ENCODE results near the gene WDR62.

Gene WDR62

DNA sequence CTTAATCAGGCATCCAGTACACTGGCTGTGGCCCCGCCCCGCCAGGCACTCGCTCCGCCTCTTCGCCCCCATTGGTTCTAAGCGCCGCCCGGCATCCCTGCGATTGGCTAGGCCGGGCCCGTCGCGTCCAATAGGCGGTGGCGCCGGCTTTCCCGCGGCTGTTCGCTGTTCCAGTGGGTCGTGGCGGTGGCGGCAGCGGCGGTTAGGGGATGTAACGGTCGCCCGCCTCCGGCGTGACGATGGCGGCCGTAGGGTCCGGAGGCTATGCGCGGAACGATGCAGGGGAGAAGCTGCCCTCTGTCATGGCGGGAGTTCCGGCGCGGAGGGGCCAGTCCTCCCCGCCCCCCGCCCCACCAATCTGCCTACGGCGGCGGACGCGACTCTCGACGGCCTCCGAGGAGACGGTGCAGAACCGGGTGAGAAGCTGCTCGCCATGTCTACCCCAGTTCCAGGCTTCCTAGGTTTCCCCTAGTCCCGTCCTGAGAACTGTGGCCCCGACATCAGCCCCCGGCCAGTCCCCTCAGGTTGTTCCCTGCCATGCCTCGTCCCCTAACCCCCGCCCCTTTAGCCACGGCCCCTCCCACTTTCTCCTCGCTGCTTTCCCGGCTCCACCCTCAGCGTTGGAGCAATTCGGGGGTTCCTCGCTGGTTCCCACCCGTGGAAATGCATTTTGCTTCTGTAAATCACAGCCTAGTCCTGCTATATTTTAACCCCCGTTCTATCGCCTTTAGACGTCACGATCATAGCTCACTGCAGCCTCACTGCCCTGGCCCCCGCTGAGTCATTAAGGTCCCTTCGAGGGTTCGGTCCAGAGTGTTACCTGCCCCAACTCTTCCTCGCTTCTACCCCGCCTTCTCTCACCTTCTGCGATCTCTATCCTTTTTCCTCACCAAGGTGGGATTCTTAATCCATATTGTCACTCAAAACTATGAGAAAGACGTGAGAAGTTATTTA is at the start of gene WDR62:
TSS of gene WDR62 (plus strand) at position 165 of the 954 bp plus-strand sequence. CDS start at position 240, 75 bp downstream.
- peak within 1 kb of the TSS; percentile 79 for H3K4me3 ChIP-seq (ENCODE audit: low read depth, low read length)

DNA sequence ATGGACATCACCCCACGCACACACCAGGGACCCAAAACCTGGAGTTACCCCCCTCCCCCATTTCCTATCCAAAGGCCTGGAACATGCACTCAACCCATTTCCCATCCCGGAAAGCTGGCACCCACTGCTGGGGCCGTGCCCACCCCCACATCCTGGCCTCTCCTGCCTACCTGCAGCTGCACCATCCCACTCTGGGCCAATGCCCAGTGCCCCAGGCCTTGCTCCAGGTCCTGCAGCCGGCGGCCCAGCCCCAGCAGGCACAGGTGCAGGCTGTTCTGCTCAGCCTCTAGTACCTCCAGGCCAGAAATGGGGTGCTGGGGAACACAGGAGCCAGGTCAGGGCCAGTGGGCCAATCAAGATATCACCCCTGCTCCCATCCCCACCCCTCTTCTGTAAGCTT is 47.7 kb upstream of the WDR62 start:
- no peak overlapping the region for H3K4me3 ChIP-seq (ENCODE audit: low read depth, low read length)

DNA sequence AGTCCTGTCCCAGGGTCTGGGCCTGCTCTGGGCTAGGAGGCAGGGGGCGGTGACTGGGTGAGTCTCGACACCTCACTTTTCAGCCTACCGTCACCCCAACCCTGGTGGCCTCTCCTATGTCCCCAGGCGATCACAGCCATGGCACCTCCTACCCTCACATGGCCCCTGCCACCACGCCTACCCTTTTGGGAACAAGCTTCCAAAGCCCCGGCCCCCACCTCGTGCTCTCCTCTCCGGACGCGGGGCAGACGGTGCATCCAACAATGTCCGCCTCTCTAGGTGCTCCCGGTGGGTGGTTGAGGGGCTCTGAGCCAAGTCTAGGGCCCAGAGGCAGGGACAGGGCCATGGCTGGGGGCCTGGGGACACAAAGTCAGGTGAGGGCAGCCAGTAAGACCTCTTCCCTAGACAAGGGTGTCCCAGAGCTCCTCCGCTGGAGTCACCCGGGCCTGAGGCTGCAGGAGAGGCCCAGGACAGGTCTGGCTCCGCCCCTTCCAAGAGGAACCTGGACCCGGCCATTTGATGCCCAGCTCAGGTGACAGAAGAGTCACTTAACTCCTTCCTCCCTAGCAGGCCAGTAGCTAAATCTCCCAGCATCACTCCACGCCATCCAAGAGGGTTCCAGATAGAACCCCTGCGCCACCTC is 46.2 kb upstream of the WDR62 start, which contains the start of gene SYNE4:
TSS of gene SYNE4 (minus strand) at position 478 of the 643 bp plus-strand sequence. CDS start at position 346, 132 bp downstream.
- peak within 1 kb of the TSS; percentile 22 for H3K4me3 ChIP-seq (ENCODE audit: low read depth, low read length)

DNA sequence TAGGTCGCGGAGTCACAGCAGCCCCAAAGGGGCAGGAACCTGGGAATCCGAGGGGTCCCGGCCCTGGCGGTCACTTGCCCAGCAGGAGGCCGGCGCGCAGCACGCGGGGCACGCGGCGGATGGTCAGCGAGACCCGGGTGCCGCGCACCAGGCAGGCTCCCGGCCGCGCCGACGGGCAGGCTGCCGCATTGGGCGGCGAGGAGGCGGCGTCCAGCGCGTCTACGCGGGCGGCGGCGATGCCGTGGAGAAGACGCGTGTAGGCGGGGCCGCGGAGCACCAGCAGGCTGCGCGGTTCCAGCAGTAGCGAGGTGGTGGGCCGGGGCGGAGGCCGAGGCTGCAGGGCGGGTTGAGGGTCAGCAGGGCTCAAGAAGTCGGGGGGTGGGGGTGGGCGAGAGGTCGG is 45.5 kb upstream of the WDR62 start:
- H3K4me3 ChIP-seq (ENCODE audit: low read depth, low read length): peak overlapping the region; percentile 13

DNA sequence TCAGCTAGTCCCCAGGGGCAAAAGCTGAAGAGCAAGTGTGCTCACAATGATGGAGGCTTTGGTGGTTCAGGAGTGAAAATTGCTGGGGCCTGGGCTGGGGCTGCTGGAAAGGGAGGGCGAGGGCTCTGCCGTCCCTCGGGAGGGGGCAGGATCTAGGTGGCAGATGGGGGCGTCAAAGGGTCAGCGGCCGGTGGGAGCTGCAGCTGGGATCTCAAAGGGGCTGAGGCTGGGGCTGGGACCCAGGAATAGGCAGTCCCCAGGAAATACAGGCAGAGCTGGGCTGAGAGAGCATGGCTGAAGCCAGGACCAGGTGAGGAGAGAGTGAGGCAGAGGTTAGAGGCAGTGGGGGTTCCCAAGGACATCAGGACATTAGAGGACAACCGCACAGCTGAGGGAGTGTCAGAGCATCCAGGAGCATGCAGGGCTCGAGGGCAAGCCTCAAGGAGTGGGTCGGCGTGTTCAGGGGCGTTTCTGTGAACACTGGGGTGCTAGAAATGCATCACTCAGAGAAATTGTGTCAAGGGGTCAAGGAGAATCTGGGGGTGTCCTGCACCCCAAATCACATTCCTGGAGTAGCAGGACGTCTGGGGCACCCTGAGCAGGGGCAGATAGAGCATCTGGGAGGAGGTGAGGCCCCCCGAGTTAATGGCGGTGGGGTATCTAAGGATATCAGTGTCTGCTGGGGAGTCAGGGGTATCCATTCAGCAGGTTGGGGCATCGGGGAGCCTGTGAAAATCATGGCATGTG is 44.9 kb upstream of the WDR62 start:
- H3K4me3 ChIP-seq (ENCODE audit: low read depth, low read length): peak overlapping the region; percentile 4

DNA sequence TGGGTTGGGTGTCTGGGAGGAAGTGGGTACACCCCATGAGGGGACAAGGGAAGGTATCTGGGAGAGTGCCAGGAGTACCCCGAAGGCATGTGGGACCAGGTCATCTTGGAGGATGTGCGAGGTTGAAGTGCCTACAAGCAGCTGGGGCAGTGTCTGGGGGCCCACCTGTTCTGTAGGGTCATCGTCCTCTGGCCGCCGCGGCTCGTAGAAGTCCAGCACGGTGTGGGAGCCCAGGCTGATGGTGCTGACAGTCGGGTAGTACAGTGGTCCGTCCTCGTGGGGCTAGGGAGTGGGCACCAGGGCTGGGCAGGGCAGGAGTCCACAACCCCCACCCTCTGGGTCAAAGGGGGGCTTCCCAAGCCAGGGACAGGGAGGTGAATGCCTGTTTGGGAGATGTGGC is 44.3 kb upstream of the WDR62 start:
- no peak overlapping the region for H3K4me3 ChIP-seq (ENCODE audit: low read depth, low read length)

DNA sequence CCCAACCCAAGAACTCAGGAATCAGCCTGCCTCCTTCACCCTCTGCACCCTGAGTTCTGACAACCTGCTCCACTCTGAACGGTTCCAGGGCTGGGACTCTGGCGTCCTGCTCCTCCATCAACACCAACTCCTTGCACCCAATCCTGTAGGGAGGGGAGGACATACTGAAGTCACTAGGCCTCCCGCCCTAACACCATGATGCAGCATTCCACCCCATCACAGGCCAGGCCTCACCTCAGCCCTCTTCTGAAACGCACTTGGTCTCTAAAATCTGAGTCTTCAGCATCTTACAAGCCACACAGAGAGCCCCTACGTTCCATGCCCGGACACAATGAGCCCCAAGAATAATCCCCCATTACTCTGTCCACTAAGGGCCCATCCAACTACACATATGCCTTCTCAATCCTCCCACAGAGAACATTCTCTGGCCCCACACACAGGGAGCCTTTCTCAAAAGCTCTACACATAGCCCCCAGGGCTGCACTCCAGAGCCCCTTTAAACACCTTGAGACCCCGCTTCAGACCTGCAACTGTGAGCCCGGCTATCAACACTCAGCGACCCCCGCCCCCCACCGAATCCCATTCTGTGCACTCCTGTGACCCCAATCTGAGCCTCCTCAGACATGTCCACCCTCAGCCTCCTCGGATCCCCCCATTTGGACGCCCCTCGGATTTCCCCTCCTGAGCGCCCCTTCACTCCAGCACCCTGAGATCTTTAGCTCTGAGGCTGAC is 41.3 kb upstream of the WDR62 start:
- H3K4me3 ChIP-seq (ENCODE audit: low read depth, low read length): peak overlapping the region; percentile 78

DNA sequence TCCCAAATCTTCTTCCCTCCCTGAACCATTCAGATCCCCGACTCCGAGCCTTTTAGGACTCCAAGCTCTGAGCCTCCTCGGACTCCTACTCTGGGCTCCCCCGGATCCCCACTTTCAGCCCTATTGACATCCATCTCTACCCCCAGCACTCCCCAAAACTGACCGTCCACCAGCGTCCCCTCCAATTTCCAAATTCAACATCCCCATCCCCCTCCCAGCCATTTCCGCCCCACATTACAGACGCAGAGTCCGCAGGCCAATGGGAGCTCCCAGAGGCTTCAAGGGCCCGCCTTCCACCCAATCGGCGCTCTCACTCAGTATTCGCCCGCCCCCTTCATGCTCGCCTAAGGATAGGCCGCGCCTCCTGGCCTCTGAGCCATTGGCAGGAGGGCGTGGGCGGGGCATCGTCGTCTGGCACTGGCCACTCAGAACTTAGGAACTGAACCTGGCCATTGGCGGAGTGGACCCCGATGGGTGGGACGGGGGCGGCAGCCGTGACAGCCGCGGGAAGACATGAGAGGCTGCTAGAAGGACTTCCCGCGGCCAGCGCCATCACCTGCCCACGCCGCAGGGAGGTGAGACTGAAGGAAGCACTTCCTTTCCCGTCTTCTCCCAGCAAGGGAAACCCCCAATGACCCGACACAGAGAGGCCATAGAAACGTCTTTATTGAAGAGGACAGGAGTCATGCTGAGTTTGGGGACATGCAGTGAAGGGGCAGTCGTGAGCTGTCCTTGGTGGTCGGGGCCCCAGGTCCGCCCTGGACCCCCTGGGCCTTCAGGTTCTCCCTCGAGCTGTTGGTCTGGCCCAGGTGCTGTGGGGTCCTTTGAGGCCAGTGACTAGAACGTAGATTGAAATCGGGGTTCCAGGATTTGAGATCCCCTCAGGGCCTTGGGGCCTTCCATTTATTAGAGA is 40.4 kb upstream of the WDR62 start, which contains the start of gene ALKBH6:
TSS of gene ALKBH6 (minus strand) at position 202 of the 913 bp plus-strand sequence. CDS start 816 bp downstream, outside the sequence.
- peak within 1 kb of the TSS; percentile 78 for H3K4me3 ChIP-seq (ENCODE audit: low read depth, low read length)

DNA sequence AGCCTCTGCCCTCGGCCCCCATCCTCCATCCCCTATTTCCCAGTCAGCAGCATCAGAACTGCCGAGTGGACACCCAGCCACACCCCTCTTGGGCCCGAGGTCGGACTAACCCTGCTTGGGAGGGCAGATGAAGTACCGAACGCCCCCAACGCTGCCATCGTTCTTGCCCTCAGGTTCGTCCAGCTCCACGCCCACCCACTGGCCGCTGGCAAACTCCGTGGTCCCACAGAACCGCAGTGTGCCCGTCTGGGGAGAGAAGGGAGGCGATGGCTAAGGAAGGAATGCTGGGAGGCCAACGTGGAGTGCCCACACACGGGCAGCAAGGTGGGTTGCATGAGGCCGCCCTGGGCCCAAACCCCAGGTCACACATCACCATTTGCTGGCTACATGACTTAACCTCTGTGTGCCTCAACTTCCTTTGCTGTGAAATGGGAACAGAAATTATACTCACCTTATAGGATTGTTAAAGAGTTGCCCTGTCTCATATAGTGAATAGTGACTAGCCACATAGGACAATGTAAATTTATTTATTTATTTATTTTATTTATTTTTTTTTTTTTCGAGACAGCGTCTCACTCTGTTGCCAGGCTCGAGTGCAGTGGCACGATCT is 35.5 kb upstream of the WDR62 start:
- no peak overlapping the region for H3K4me3 ChIP-seq (ENCODE audit: low read depth, low read length)

DNA sequence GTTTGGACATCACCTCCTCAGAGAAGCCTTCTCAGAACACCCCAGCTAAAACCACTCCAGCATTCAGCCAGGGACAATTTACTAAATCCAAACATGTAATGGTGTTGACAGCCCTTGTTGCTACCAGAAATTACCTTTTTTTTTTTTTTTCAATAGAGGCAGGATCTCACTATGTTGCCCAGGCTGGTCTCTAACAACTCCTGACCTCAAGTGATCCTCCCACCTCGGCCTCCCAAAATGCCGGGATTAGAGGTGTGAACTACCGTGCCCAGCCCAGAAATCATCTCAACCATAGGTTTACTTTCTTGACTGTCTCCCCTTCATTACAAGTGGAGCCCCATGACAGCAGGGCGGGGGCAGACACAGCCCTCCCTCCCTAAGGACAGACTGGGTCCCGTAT is 31.3 kb upstream of the WDR62 start:
- H3K4me3 ChIP-seq (ENCODE audit: low read depth, low read length): no peak overlapping the region

DNA sequence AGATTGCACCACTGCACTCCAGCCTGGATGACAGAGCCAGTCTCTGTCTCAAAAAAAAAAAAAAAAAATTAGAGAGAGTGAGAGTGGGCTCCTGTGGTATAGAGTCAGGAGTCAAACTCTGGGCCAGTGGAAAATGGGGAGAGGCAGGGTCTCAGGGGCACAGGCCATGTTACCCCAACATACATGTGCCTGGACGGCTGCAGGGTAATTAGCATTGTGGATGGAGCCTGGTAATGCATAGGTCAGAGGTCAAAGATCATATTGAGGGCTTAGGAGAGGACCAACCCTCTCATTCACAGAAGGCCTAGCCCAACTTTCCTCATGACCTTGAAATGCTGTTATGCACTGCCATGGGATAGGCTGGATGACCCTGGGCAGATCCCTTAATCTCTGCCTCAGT is 29.2 kb upstream of the WDR62 start:
- H3K4me3 ChIP-seq (ENCODE audit: low read depth, low read length): no peak overlapping the region

DNA sequence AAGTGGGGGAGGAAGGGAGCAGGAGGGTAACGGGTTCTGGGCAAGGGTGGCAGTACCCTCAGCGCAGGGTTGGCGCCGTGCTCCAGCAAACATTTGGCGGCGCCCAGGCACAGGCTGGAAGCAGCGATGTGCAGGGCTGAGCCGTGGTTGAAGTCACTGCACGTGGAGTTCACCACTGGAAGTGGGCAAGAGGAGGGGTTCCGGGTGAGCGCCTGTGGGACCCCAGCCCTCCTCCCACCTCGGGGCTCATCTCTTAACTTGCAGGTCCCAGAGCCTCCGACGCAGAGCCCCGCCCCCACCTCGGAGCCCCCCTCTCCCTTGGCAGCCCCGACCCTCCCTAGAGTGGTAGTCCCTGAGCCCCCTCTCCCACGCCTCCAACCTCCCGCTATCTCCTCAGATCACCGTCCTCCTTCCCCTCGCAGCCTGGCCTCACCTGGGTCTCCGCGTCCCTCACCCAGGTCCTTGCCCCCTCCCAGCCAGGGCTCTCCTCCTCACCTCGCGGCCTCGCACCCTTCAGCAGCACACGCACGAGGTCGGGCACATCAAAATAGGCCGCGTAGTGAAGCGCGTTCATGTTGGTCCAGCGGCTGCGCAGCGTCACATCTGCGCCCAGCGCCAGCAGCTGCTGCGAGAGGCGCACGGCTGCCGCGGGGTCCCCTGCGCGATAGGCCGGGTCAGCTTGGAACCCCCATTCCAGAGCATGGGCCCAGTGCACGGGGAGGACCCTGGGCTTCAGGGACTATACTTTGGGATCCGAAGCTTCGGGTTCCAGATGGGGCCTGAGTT is 28.4 kb upstream of the WDR62 start:
- H3K4me3 ChIP-seq (ENCODE audit: low read depth, low read length): no peak overlapping the region

DNA sequence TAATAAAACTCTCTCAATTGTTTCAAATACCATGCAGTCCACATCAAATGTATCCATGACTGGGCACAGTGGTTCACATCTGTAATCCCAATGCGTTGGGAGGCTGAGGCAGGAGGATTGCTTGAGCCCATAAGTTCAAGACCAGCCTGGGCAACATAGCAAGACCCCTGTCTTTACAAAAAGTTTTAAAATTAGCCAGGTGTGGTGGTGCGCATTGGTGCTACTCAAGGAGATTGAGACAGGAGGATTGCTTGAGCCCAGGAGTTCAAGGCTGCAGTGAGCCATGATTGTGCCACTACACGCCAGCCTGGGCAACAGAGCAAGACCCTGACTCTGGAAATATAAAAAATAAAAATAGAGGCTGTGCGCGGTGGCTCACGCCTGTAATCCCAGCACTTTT is 27.0 kb upstream of the WDR62 start:
- H3K4me3 ChIP-seq (ENCODE audit: low read depth, low read length): no peak overlapping the region

DNA sequence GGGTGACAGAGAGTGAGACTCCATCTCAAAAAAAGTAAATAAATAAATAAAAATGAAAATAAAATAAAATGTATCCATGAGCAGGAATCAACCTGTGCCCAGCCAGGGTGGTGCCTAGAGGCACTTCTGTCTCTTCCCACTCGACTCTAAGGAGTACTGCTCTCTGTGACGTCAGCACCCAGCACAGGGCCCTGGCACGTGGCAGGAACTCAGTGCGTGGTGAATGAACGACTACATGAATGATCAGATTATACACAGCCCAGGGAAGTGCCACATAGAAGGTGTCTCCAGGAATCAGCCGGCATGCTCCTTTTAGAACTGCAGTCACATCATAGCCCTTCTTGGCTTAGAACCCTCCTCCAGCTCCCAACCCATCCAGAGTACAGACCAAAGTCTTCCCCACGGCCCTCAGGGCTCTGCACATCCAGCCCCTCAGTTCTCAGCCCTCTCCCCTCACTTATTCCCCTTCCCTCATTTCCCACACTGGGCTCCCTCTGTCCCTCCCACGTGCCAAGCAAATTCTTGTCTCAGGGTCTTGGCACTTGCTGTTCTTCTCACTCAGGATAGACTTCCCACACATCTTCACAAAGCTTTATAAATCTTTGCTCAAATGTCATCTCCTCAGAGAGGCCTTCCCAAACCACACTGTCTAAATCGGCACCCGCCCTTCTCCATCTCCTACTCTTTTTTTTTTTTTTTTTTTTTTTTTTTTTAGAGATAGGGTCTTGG is 26.2 kb upstream of the WDR62 start:
- no peak overlapping the region for H3K4me3 ChIP-seq (ENCODE audit: low read depth, low read length)

DNA sequence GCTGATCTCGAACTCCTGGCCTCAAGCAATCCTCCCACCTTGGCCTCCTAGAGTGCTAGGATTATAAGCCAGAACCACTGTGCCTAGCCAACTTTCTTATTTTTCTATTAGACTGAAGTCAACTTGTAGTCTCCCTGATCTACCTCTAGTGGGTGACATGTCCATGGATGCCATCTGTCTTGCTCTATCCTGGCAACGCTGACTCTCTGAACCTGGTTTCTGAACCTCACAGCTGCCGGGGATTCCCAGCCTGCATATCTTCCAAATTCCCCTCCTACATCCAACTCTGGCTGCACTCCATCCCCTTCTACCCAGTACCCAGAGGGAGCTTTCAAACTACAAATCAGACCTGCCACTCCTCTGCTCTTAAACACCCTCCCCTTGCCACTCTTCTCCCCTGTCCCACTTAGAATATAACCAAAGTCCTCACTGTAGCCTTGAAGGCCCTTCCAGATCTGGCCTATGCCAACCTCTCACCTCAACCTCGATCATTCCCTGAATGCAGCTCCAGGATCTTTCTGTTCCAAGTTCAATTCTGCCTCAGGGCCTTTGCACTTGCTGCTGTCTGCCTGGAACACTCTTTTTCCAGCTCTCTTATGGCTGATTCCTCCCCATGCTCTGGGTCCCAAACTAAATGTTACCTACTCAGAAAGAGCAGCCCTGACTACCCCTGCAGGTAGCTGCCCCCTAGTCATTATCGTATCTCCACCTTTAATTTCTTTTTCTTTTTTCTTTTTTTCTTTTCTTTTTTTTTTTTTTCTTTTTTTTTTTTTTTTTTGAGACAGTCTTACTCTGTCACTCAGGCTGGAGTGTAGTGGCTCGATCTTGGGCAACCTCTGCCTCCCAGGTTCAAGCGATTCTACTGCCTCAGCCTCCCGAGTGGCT is 24.2 kb upstream of the WDR62 start:
- H3K4me3 ChIP-seq (ENCODE audit: low read depth, low read length): no peak overlapping the region

DNA sequence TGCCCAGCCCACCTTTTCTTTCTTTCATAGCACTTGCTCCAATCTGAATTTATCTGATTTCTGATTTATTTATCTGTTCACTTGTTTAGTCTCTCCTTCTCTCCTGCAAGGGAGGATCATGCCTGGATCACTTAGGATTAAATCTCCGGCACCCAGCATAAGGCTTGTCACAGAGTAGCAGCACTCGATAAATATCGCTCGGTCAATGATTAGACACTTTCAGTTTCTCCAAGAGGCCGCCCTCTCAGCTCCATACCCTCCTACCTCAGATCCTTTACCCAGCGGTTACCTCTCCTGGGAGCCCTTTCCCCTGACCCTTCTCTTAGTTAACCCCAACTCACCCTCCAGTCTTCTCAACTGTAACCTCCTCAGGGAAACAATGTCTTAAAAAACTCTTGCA is 23.4 kb upstream of the WDR62 start:
- no peak overlapping the region for H3K4me3 ChIP-seq (ENCODE audit: low read depth, low read length)
